ENCODE results near the gene ST14.

Gene ST14

DNA sequence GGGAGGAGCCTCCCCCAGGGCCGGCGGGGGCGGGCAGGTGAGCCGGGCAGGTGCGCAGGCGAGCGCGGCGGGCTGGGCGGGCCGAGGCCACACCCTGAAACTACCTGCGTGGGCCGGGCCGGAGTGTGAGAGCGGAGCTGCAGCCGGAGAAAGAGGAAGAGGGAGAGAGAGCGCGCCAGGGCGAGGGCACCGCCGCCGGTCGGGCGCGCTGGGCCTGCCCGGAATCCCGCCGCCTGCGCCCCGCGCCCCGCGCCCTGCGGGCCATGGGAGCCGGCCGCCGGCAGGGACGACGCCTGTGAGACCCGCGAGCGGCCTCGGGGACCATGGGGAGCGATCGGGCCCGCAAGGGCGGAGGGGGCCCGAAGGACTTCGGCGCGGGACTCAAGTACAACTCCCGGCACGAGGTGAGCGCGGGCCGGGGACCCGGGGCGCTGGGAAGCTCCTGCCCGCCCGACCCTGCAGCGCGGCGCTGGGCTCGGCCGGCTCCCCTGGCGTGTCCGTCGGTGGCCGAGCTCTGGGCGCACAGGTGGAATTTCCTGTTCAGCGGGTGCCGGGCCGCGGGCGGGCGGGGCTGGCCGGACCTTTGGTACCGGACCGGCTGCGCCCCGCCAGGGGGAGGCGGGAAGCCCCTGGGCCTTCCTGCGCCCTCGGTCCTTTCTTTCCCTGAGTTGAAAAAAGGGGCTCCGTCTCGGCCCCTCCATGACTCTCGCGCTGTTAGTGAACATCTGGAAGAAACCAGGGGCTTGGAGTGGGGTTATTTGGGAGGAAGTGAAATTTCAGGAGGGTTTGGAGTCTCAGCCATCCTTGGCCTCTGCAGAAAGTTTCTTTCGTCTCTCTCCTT is at the start of gene ST14:
Gene ST14, plus strand, starts transcription at position 126 of the 841 bp plus-strand sequence. Its CDS starts 198 bp downstream, at position 324.
- no peak for DNase-seq (ENCODE audit: low read depth)
- H3K4me3 ChIP-seq (ENCODE audit: low read depth, low read length): peak within 1 kb of the TSS; percentile 35
- TF ChIP-seq, protein P1, sequence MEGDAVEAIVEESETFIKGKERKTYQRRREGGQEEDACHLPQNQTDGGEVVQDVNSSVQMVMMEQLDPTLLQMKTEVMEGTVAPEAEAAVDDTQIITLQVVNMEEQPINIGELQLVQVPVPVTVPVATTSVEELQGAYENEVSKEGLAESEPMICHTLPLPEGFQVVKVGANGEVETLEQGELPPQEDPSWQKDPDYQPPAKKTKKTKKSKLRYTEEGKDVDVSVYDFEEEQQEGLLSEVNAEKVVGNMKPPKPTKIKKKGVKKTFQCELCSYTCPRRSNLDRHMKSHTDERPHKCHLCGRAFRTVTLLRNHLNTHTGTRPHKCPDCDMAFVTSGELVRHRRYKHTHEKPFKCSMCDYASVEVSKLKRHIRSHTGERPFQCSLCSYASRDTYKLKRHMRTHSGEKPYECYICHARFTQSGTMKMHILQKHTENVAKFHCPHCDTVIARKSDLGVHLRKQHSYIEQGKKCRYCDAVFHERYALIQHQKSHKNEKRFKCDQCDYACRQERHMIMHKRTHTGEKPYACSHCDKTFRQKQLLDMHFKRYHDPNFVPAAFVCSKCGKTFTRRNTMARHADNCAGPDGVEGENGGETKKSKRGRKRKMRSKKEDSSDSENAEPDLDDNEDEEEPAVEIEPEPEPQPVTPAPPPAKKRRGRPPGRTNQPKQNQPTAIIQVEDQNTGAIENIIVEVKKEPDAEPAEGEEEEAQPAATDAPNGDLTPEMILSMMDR (conservative IDR thresholded peaks at IDR 0.05; ENCODE audit: low read depth, low read length): no peak

DNA sequence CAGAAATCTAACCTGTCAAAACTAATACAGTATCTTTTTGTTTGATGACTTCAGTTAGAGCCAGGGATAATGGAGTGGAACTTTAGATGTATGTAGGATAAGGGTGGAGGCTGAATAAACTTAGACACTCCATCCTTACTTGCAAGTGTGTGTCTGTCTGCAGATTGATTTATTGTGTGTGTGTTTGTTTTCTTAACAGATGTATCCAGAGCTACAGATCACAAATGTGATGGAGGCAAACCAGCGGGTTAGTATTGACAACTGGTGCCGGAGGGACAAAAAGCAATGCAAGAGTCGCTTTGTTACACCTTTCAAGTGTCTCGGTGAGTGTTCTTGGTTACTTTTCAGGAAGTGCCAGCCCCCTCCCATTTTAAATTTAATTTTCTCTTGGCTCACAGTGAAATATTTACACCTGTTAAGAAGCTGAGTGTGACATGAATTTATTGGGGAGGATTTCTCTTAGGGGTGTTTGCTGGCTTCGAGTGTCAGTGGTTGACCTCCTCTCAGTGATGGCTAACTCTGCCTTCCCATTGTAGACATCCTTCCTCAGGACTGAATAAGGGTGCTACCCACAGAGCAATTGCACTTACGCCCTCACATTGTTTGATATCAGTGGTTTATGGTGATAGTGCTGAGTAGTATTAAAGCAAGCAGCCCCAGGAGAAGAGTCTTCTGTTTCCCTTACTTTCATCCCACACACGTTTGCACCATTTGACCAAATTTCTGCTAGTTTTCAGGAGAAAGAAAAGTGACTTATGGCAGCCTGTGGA is 49.1 kb upstream of the ST14 start:
- no peak overlapping the region for H3K4me3 ChIP-seq (ENCODE audit: low read depth, low read length)
- TF ChIP-seq, protein P1 (conservative IDR thresholded peaks at IDR 0.05; ENCODE audit: low read depth, low read length): no peak
- DNase-seq (ENCODE audit: low read depth): no peak

DNA sequence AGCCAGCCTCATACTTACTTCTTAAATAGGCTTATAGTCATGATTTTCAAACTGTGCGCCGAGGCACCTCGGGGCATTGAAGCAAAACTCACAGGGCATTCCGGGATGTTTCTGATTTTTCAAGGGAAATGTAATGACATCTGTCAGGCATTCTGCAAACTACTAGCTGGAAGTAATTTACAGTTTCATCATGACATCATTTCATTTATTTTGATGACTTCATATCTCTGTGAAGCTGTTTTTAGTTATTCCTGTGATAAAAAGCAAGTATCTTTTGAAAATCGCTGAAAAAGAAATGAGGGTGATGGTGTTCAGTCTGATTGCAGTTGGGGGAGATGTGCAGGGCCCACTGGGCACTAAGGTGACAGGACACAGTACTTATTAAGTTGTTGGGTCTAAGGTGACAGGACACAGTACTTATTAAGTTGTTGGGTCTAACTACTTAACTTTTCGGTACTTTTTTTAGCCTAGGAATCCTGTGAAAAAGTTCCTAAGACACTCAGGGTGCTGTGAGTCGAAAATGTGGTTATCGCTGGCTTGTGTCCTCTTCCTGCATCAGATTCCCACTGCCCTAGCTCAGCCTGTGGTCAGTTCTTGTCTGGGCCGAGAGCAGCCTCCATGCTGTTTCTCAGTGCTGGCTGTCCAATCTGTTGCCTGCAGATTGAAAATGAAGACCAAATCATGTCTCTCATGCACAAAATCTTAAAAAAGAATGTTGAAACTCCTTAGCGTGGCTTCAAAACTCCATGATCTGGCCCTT is 47.3 kb upstream of the ST14 start:
- no peak overlapping the region for H3K4me3 ChIP-seq (ENCODE audit: low read depth, low read length)
- peak; percentile 17 for DNase-seq (ENCODE audit: low read depth)
- TF ChIP-seq, protein P1 (conservative IDR thresholded peaks at IDR 0.05; ENCODE audit: low read depth, low read length): no peak

DNA sequence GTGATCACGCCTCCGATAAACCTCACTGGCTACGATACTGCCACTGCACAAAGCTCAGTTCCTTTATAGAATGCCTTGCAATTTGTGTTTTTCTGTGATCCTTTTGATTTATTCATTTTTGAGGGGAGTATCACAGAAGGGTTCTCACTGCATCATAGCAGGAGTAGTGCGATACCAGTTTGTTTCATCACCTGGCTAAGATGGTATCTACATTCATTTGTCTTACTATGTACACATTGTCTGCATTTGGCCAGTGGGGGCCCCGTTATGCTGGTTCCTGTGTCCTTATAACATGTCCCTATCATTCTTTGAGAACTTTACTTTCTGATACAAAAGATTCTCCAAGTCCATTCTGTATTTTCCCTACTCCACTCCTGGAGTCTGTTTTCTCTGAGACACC is 45.3 kb upstream of the ST14 start:
- TF ChIP-seq, protein P1 (conservative IDR thresholded peaks at IDR 0.05; ENCODE audit: low read depth, low read length): no peak
- no peak overlapping the region for H3K4me3 ChIP-seq (ENCODE audit: low read depth, low read length)
- DNase-seq (ENCODE audit: low read depth): no peak

DNA sequence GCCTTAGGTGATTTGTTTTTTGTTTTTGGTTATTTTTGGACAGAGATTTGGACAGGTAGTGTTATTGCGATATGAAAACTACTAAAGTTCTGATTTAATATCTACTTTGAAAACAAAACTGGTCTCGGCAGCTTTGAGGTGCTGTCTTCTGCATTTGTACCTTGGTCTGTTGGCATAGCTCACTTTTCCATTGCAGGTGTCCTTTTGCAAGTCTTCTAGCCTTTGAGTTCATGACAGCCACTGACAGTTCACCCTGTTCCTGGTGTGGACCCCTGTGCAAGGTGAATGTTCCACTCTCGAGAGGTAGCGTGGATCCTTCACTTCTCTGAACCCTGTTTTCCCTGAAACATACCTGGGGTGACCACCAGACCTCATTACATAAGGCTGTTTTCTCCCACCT is 44.9 kb upstream of the ST14 start:
- DNase-seq (ENCODE audit: low read depth): no peak
- TF ChIP-seq, protein P1 (conservative IDR thresholded peaks at IDR 0.05; ENCODE audit: low read depth, low read length): no peak
- no peak overlapping the region for H3K4me3 ChIP-seq (ENCODE audit: low read depth, low read length)

DNA sequence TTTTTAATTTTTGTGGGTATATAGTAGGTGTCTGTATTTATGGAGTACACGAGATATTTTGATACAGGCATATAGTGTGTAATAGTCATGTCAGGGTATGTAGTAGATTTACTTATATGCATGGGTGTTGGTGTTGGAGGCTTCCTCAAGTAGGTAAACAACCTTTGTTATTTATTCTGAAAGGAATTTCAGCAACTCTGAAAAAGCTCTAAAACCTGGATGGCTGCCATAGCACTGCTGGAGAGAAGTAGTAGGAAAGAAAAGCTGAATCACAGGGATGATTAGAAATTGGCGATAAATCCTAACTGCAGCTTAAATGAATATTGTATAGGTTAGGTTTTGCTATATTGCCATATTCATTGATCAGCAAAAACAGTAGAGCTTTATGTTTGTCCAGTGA is 44.4 kb upstream of the ST14 start:
- TF ChIP-seq, protein P1 (conservative IDR thresholded peaks at IDR 0.05; ENCODE audit: low read depth, low read length): no peak
- H3K4me3 ChIP-seq (ENCODE audit: low read depth, low read length): no peak overlapping the region
- peak; percentile 80 for DNase-seq (ENCODE audit: low read depth)

Measured in choroid plexus epithelial cell (primary cell).